ENCODE data around the gene CCDC197.

CCDC197 gene

DNA sequence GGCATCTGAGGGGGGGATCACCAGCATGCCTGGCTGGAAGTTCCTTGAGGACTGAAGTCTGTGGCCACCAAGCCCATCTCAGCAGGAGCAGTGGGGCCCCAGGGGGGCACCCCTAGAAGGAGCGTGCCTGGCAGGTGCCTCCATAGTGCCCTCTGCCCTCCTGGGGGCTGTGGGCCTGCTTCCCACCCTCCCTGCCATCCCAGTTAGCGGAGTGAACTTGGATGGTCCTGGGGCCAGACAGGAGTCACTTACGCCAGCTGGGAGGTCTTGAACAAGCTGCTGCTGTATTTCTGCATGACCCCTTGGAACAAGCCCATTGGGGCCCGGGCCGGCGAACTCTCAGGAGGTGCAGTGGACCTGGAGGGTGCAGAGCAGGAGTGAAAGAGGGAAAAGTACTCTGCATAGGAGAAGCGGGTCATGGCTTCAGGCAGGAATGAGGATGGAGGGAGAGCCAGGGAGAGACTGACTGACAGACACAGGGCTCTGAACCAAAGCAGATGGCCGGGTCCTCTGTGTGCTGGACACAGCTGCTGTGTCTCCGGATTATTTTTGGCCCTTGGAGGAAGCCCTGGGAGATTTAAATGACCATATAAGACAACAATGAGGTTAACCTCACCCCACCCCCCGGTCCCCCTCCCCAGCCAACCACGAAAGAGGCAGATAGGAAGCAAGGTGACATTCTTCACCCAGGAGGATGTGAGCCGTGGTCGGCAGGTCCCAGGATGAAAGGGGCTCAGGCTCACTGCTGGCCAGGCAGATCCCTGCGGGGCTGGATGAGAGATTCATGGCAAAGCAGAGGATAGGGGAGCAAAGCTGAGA lies 40.4 kb upstream of the CCDC197 start:
- TF ChIP-seq, protein P1, sequence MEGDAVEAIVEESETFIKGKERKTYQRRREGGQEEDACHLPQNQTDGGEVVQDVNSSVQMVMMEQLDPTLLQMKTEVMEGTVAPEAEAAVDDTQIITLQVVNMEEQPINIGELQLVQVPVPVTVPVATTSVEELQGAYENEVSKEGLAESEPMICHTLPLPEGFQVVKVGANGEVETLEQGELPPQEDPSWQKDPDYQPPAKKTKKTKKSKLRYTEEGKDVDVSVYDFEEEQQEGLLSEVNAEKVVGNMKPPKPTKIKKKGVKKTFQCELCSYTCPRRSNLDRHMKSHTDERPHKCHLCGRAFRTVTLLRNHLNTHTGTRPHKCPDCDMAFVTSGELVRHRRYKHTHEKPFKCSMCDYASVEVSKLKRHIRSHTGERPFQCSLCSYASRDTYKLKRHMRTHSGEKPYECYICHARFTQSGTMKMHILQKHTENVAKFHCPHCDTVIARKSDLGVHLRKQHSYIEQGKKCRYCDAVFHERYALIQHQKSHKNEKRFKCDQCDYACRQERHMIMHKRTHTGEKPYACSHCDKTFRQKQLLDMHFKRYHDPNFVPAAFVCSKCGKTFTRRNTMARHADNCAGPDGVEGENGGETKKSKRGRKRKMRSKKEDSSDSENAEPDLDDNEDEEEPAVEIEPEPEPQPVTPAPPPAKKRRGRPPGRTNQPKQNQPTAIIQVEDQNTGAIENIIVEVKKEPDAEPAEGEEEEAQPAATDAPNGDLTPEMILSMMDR (IDR thresholded peaks at IDR 0.05; ENCODE audit: control extremely low read depth, extremely low read depth, low read depth, missing control alignments): no peak
- ChIA-PET POLR2A (interaction anchor here (0.9 to 1.2 kb wide), 3 partner anchors 17 to 43 kb away, joined by 3 read pairs; no protein-coding TSS in a partner anchor), CTCF (interaction anchor here (0.9 to 11.9 kb wide), 9 partner anchors 9 to 180 kb away, joined by 3 to 156 read pairs (median 5); partner anchors contain the start of gene CCDC197)
- peak; percentile 62 for DNase-seq (ENCODE audit: extremely low spot score)

DNA sequence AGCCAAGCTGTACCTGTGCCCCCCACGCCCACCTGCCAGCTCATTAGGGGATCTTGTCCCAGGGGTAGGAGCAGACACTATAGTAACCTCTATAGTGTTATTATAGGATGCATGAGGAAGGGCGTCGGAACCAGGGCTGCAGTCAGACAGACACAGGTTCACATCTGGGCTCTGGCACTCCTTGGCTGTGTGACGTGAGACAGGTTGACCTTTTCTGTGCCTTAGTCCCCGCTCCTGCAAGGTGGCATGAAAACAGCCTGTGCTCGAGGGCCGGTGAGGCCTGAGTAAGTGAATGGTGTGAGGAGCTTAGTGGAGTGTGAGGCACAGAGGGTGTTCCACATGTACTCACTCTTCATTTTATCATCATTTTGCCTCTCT lies 39.8 kb upstream of the CCDC197 start:
- ChIA-PET CTCF (interaction anchor here (0.9 to 11.9 kb wide), 6 partner anchors 11 to 44 kb away, joined by 3 to 156 read pairs (median 6); partner anchors contain the start of gene CCDC197), POLR2A (interaction anchor here (0.5 to 1.6 kb wide), 4 partner anchors 18 to 1182 kb away, joined by 3 to 6 read pairs (median 4); no protein-coding TSS in a partner anchor)
- no peak for DNase-seq (ENCODE audit: extremely low spot score)
- TF ChIP-seq, protein P1 (IDR thresholded peaks at IDR 0.05; ENCODE audit: control extremely low read depth, extremely low read depth, low read depth, missing control alignments): no peak

DNA sequence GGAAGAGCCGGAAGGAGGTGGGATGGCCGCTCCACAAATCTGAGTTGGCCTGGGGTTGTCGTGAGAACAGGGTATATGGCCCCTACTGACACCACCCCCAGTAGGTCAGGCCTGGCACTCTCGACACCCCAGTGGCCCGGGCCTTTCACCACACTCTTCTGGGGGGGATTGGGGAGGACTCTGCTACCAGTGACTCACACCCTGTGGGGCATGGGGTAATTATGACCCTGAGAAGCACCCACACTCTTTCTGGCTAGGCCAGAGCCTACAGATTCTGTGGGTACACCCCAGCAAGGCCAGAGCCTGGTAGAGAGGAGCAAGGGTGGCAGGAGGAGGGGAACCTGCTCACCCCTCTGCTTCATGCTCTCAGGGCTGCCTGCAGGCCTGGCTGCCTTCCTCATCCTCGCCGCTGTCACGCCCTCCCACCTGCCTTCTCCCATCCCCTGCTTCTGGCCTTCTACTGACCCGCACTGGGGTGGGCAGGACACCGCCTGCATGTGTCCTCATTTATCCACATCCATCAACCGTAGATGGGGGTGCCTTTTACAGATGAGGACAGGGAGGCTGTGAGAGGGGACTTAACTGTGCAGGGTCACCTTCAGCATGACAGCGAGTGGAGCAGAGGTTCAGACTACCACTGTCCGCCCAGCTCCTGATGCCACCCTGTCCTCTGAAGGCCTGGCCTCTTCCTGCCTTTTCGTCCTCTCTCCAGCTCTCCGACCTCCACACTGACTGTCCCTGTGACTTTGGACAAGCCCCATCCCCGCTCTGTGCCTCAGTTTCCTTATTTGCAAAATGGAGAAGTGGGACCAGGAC lies 39.1 kb upstream of the CCDC197 start:
- TF ChIP-seq, protein P1 (IDR thresholded peaks at IDR 0.05; ENCODE audit: control extremely low read depth, extremely low read depth, low read depth, missing control alignments): no peak
- POLR2A ChIA-PET: interaction anchor here (0.5 to 2.9 kb wide), 8 partner anchors 10 to 1183 kb away, joined by 3 to 18 read pairs (median 7); no protein-coding TSS in a partner anchor
- DNase-seq (ENCODE audit: extremely low spot score): no peak

DNA sequence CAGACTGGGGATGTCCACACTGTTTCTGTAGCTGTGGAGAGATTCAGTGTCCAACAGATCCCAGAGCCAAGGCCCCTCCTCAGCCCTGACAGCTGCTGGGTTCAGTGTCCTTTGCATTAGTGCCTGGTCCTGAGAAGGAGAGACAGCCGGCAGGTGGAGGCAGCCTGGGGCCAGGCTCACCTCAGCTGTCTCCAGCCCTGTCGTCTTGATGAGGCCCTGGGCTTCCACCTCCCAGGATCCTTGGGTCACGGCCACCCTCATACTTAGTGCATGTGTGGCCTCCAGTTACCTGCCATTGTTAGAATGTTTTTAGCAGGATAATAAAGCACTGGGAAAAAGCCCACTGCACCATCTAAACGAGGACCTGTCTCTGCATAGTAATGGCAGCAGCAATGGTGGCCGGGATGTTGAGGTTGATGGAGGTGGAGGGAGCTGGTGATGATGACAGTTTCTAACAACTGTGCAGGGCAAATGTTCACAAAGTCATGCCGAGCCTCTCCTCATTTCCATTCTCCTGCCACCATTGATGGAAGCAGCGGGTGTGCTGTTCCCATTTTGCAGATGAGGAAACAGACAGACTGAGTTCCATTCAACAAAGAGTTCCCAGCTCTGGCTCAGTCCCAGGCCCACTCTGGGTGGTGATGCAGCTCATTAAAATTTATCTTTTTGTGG lies 38.4 kb upstream of the CCDC197 start:
- TF ChIP-seq, protein P1 (IDR thresholded peaks at IDR 0.05; ENCODE audit: control extremely low read depth, extremely low read depth, low read depth, missing control alignments): no peak
- CTCF ChIA-PET: interaction anchor here (0.9 to 11.9 kb wide), 9 partner anchors 11 to 43 kb away, joined by 3 to 156 read pairs (median 10); partner anchors contain the start of genes ASB2 and CCDC197
- POLR2A ChIA-PET: interaction anchor here (1.1 to 2.9 kb wide), 9 partner anchors 9 to 46 kb away, joined by 3 to 18 read pairs (median 6); no protein-coding TSS in a partner anchor
- no peak for DNase-seq (ENCODE audit: extremely low spot score)

More for the DNA sequence above, 39.1 kb upstream of the CCDC197 start:
- CTCF ChIA-PET: interaction anchor here (1.6 to 11.9 kb wide), 7 partner anchors 11 to 43 kb away, joined by 5 to 156 read pairs (median 11); partner anchors contain the start of genes ASB2 and CCDC197

DNA sequence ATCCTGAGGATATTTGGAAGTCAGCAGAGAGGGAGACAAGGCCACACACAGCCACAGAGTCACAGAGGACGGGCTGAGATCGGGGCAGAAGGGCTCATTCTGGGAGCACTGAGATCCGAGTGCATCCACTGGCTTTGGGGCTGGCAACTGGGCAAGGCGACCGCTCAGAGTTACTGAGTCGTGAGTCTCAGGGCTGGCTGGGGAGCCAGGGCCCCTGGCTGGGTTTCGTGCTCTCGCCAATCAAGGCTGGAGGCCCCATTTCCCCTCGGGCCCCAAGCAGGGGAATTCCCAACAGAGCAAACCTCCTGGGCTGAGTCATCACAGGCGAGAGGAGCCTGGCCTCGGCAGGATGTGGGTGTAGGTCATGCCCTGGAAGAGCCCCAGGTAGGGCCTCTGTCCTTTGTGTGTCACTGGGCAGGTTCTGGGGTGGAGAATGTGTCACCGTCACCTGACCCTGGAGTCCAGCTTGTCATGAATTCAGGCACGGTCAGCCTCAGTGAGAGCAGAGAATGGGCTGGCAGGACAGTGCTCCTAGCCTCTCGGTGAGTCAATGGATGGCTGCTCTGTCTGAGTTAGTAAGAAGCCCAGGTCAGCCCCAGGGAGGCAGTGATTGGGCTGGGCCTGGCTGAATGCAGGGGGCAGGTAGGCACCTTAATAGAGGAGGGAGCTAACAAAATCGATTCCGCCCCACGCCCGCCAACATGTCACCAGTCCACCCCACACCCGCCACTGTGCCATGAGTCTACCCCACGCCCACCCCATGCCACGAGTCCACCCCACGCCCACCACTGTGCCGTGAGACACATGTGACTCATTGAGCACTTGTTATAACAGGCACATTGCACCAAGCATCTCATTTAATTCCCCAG lies 37.6 kb upstream of the CCDC197 start:
- peak; percentile 93 for DNase-seq (ENCODE audit: extremely low spot score)
- ChIA-PET CTCF (interaction anchor here (0.9 to 11.9 kb wide), 10 partner anchors 10 to 42 kb away, joined by 3 to 156 read pairs (median 8); partner anchors contain the start of genes ASB2 and CCDC197), POLR2A (interaction anchor here (1.1 to 2.9 kb wide), 8 partner anchors 8 to 45 kb away, joined by 3 to 18 read pairs (median 7); no protein-coding TSS in a partner anchor)
- TF ChIP-seq, protein P1 (IDR thresholded peaks at IDR 0.05; ENCODE audit: control extremely low read depth, extremely low read depth, low read depth, missing control alignments): no peak
